ENCODE data around the gene HBP1. TPM values are rescaled to one million over a fixed set of nuclear protein-coding genes. Genes with fewer than 3 reads are reported as not detected.

The HBP1 gene
- total and polyA plus RNA-seq, 4 experiments from 2014 or later, result 71.6 to 116 (median 105) TPM

DNA sequence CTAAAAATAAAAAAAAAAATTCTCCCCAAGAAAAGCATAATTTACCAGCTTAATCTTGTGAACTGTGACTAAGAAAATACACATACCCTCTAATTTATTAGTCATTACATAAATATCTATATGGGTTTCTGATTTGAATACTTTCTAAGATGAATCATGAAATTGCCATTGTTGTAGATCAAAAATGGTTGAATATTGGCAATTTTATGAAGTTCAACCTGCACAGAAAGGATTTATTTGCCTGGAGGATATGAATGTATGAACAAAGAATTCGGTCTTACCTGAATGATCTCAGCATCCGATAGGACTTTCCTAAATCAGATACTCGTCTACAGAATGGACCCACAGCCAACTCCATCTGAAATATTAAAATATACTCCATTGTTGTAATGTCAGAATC is 61.5 kb downstream of the HBP1 start:
- Histone ChIP-seq H3K36me3 (ENCODE audit: insufficient read depth, low read length) (no peaks in the 10 kb centered on the region), H3K27ac (ENCODE audit: low read depth, low read length) (no peak overlapping the region), H3K4me1 (ENCODE audit: insufficient read depth, low read length) (no peaks in the 10 kb centered on the region), H3K27me3 (ENCODE audit: insufficient read depth, low read length) (no peaks in the 10 kb centered on the region), H3K9me3 (ENCODE audit: control insufficient read depth in 1 of 2, low read length in 2 of 2) (no peaks in the 10 kb centered on the region), H3K4me3 (ENCODE audit: low read length in 2 of 2) (no peak overlapping the region)
- Mint-ChIP-seq H3K27ac (no peak overlapping the region), H3K4me1 (no peaks in the 10 kb centered on the region), H3K27me3 (no peaks in the 10 kb centered on the region), H3K36me3 (peaks cover 19 to 44% of the 10 kb centered on the region in 2 donors), H3K4me3 (no peak overlapping the region), H3K9me3 (no peaks in the 10 kb centered on the region)
- intact Hi-C loops (cut with micrococcal nuclease), result no loop called here
- ChIA-PET CTCF (ENCODE audit: partially characterized antibody) (interaction anchor here (0.6 kb wide), 1 partner anchor 36 kb away, joined by 3 read pairs; no protein-coding TSS in a partner anchor), POLR2A (ENCODE audit: partially characterized antibody) (no interaction called here)
- DNase-seq, result no peak

DNA sequence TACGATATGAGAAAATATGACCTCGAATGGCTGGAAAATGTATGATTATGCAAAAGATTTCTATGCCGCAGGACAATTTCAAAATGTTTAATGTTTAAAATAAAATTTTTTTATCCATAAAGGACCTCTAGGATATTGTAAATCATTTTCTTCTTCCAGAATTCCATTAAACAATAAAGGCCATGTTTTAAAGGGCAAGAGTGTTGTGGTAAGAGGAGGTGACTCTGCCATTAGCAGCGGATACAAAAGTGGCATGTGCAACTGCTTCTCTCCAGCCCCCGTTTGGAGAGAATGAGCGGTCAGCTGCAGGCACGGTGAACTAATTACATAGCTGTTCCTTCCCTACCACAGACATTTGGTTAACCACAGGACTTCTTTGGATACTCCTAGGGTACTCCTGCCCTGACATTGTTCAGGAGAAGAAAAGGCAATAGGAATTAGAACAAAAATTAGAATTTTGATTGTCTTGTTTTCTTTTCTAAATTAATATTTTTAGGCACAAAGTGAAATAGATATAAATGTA is 63.8 kb downstream of the HBP1 start:
- peaks cover 28 to 48% of the 10 kb centered on the region in 2 donors for H3K36me3 Mint-ChIP-seq
- intact Hi-C loops (cut with micrococcal nuclease), result no loop called here
- no peaks in the 10 kb centered on the region for H3K9me3 Mint-ChIP-seq
- Histone ChIP-seq H3K27ac (ENCODE audit: low read depth, low read length) (no peak overlapping the region), H3K4me1 (ENCODE audit: insufficient read depth, low read length) (no peaks in the 10 kb centered on the region), H3K4me3 (ENCODE audit: low read length in 2 of 2) (no peak overlapping the region), H3K9me3 (ENCODE audit: control insufficient read depth in 1 of 2, low read length in 2 of 2) (no peaks in the 10 kb centered on the region), H3K36me3 (ENCODE audit: insufficient read depth, low read length) (no peaks in the 10 kb centered on the region), H3K27me3 (ENCODE audit: insufficient read depth, low read length) (no peaks in the 10 kb centered on the region)
- CTCF ChIA-PET (ENCODE audit: partially characterized antibody), result no interaction called here
- no peak overlapping the region for H3K4me3 Mint-ChIP-seq
- DNase-seq, result no peak
- no peaks in the 10 kb centered on the region for H3K4me1 Mint-ChIP-seq
- POLR2A ChIA-PET (ENCODE audit: partially characterized antibody), result no interaction called here
- H3K27me3 Mint-ChIP-seq, result no peaks in the 10 kb centered on the region
- no peak overlapping the region for H3K27ac Mint-ChIP-seq

DNA sequence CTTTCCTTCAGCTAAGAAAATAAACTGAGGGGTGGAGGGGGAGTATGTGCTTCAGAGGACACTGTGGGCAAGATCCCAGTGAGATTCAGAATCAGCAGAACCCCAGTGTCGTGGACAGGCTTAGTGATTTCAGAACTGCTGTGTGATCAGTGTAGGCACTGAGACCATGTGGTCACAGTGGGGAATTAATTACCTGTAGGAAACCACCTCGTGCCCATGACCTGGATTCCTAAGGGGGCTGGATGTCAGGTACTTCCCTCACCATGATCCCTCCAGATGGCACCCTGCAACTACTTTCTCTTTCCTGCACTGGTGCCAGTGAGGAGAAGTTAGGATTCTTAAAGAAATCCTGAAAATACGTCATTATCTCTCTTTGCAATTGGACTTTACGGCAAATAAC is 64.4 kb downstream of the HBP1 start:
- H3K36me3 Mint-ChIP-seq, result peaks cover 28 to 51% of the 10 kb centered on the region in 2 donors

GRCh38 chr7:107233981-107234380 is 65.2 kb downstream of the HBP1 start:
- H3K4me3 Mint-ChIP-seq, result no peak overlapping the region
- Histone ChIP-seq H3K4me3 (ENCODE audit: low read length in 2 of 2) (no peak overlapping the region), H3K27me3 (ENCODE audit: insufficient read depth, low read length) (no peaks in the 10 kb centered on the region), H3K36me3 (ENCODE audit: insufficient read depth, low read length) (no peaks in the 10 kb centered on the region), H3K9me3 (ENCODE audit: control insufficient read depth in 1 of 2, low read length in 2 of 2) (no peaks in the 10 kb centered on the region), H3K27ac (ENCODE audit: low read depth, low read length) (no peak overlapping the region), H3K4me1 (ENCODE audit: insufficient read depth, low read length) (no peaks in the 10 kb centered on the region)
- no peaks in the 10 kb centered on the region for H3K27me3 Mint-ChIP-seq
- intact Hi-C loops (cut with micrococcal nuclease), result no loop called here
- H3K27ac Mint-ChIP-seq, result no peak overlapping the region
- H3K4me1 Mint-ChIP-seq, result no peaks in the 10 kb centered on the region
- no peaks in the 10 kb centered on the region for H3K9me3 Mint-ChIP-seq
- POLR2A ChIA-PET (ENCODE audit: partially characterized antibody), result no interaction called here
- DNase-seq, result no peak
- H3K36me3 Mint-ChIP-seq, result peaks cover 22 to 48% of the 10 kb centered on the region in 2 donors
- CTCF ChIA-PET (ENCODE audit: partially characterized antibody), result no interaction called here

More for the DNA sequence above, 64.4 kb downstream of the HBP1 start:
- Histone ChIP-seq H3K4me3 (ENCODE audit: low read length in 2 of 2) (no peak overlapping the region), H3K4me1 (ENCODE audit: insufficient read depth, low read length) (no peaks in the 10 kb centered on the region), H3K9me3 (ENCODE audit: control insufficient read depth in 1 of 2, low read length in 2 of 2) (no peaks in the 10 kb centered on the region), H3K27me3 (ENCODE audit: insufficient read depth, low read length) (no peaks in the 10 kb centered on the region), H3K36me3 (ENCODE audit: insufficient read depth, low read length) (no peaks in the 10 kb centered on the region), H3K27ac (ENCODE audit: low read depth, low read length) (no peak overlapping the region)
- DNase-seq, result no peak
- intact Hi-C loops (cut with micrococcal nuclease), result no loop called here
- no peaks in the 10 kb centered on the region for H3K4me1 Mint-ChIP-seq
- H3K27ac Mint-ChIP-seq, result peak overlapping the region in 1 of 7 donors; percentile 3
- CTCF ChIA-PET (ENCODE audit: partially characterized antibody), result no interaction called here
- H3K4me3 Mint-ChIP-seq, result no peak overlapping the region
- POLR2A ChIA-PET (ENCODE audit: partially characterized antibody), result no interaction called here
- no peaks in the 10 kb centered on the region for H3K27me3 Mint-ChIP-seq
- H3K9me3 Mint-ChIP-seq, result no peaks in the 10 kb centered on the region

- H3K36me3 ChIP-seq (ENCODE audit: insufficient read depth, low read length), result no peaks in the 10 kb centered on the region
- no peak overlapping the region for H3K27ac Mint-ChIP-seq
- ChIA-PET POLR2A (ENCODE audit: partially characterized antibody) (no interaction called here), CTCF (ENCODE audit: partially characterized antibody) (no interaction called here)
- no peak for DNase-seq
- no peaks in the 10 kb centered on the region for H3K4me1 Mint-ChIP-seq
- H3K27me3 Mint-ChIP-seq, result no peaks in the 10 kb centered on the region
- H3K4me3 ChIP-seq (ENCODE audit: low read length in 2 of 2), result no peak overlapping the region
- no peaks in the 10 kb centered on the region for H3K9me3 ChIP-seq (ENCODE audit: control insufficient read depth in 1 of 2, low read length in 2 of 2)
- H3K27me3 ChIP-seq (ENCODE audit: insufficient read depth, low read length), result no peaks in the 10 kb centered on the region
- no peaks in the 10 kb centered on the region for H3K4me1 ChIP-seq (ENCODE audit: insufficient read depth, low read length)
- peaks cover 19 to 45% of the 10 kb centered on the region in 2 donors for H3K36me3 Mint-ChIP-seq
- no peak overlapping the region for H3K27ac ChIP-seq (ENCODE audit: low read depth, low read length)
- no peak overlapping the region for H3K4me3 Mint-ChIP-seq
- intact Hi-C loops (cut with micrococcal nuclease), result no loop called here
- no peaks in the 10 kb centered on the region for H3K9me3 Mint-ChIP-seq
Measured at GRCh38 chr7:107234436-107234835, 65.6 kb downstream of the HBP1 start.

DNA sequence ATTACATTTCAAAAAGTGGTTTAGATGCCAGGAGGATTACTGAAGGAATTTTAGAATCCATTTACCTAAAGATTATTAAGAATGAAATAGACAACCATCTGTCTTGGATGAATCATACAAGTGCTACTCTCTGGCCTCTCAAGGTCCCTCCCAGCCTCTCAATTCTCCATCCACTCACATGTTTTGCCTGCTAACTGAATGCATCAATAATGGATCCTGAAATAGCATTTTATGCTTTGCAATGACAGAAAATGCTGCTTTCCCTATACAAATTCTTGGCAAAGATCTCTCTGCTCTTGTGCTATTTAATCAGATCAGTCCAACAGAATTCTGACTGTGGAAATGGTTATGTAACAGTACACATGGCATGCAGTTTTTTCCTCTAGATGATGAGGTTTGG is 68.1 kb downstream of the HBP1 start:
- no peaks in the 10 kb centered on the region for H3K4me1 Mint-ChIP-seq
- no peaks in the 10 kb centered on the region for H3K4me1 ChIP-seq (ENCODE audit: insufficient read depth, low read length)
- ChIA-PET POLR2A (ENCODE audit: partially characterized antibody) (no interaction called here), CTCF (ENCODE audit: partially characterized antibody) (no interaction called here)
- H3K36me3 Mint-ChIP-seq, result peaks cover 19 to 41% of the 10 kb centered on the region in 2 donors
- H3K9me3 ChIP-seq (ENCODE audit: control insufficient read depth in 1 of 2, low read length in 2 of 2), result no peaks in the 10 kb centered on the region
- H3K27ac ChIP-seq (ENCODE audit: low read depth, low read length), result no peak overlapping the region
- H3K4me3 ChIP-seq (ENCODE audit: low read length in 2 of 2), result no peak overlapping the region
- H3K4me3 Mint-ChIP-seq, result no peak overlapping the region
- no peaks in the 10 kb centered on the region for H3K27me3 ChIP-seq (ENCODE audit: insufficient read depth, low read length)
- H3K27ac Mint-ChIP-seq, result no peak overlapping the region
- H3K9me3 Mint-ChIP-seq, result no peaks in the 10 kb centered on the region
- H3K36me3 ChIP-seq (ENCODE audit: insufficient read depth, low read length), result no peaks in the 10 kb centered on the region
- intact Hi-C loops (cut with micrococcal nuclease), result no loop called here
- H3K27me3 Mint-ChIP-seq, result no peaks in the 10 kb centered on the region
- no peak for DNase-seq

- no peak overlapping the region for H3K27ac ChIP-seq (ENCODE audit: low read depth, low read length)
- H3K36me3 Mint-ChIP-seq, result peaks cover 19 to 45% of the 10 kb centered on the region in 2 donors
Measured at GRCh38 chr7:107237451-107237850, 68.6 kb downstream of the HBP1 start.

DNA sequence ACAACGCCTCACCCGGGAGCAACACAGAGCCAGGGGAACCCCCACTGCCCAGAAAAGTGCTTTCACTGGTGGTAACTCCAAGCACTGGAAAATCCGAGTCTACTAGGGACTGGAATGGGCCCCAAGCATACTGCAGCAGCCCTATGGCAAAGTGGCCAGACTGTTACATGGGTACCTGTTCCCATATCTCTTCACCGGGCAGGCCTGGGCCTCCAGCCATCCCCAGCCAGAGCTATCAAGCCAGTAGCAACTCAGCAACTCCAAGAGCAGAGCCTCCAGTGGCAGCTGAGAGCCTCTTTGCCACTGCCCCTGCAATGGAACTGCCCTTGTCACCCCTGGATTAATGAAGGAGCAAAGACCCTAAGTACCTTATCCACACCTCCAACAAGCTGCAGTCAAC is 73.5 kb downstream of the HBP1 start:
- peaks cover 0 to 3% (median 0%) of the 10 kb centered on the region in 4 donors for H3K4me1 Mint-ChIP-seq
- no peaks in the 10 kb centered on the region for H3K4me1 ChIP-seq (ENCODE audit: insufficient read depth, low read length)
- CTCF ChIA-PET (ENCODE audit: partially characterized antibody), result no interaction called here
- H3K4me3 ChIP-seq (ENCODE audit: low read length in 2 of 2), result no peak overlapping the region
- H3K9me3 Mint-ChIP-seq, result peaks cover 0 to 5% (median 0%) of the 10 kb centered on the region in 8 donors
- H3K27ac ChIP-seq (ENCODE audit: low read depth, low read length), result no peak overlapping the region
- no peak overlapping the region for H3K4me3 Mint-ChIP-seq
- H3K27ac Mint-ChIP-seq, result no peak overlapping the region
- peaks cover 54 to 60% of the 10 kb centered on the region in 2 donors for H3K36me3 Mint-ChIP-seq
- no peaks in the 10 kb centered on the region for H3K27me3 ChIP-seq (ENCODE audit: insufficient read depth, low read length)
- intact Hi-C loops (cut with micrococcal nuclease), result no loop called here
- peak in 1 of 5 donors; percentile 30 for DNase-seq
- H3K9me3 ChIP-seq (ENCODE audit: control insufficient read depth in 1 of 2, low read length in 2 of 2), result no peaks in the 10 kb centered on the region
- H3K36me3 ChIP-seq (ENCODE audit: insufficient read depth, low read length), result no peaks in the 10 kb centered on the region
- H3K27me3 Mint-ChIP-seq, result no peaks in the 10 kb centered on the region
- POLR2A ChIA-PET (ENCODE audit: partially characterized antibody), result no interaction called here

More at GRCh38 chr7:107237451-107237850, 68.6 kb downstream of the HBP1 start:
- ChIA-PET POLR2A (ENCODE audit: partially characterized antibody) (no interaction called here), CTCF (ENCODE audit: partially characterized antibody) (no interaction called here)
- no peak overlapping the region for H3K27ac Mint-ChIP-seq
- H3K9me3 Mint-ChIP-seq, result no peaks in the 10 kb centered on the region
- Histone ChIP-seq H3K4me1 (ENCODE audit: insufficient read depth, low read length) (no peaks in the 10 kb centered on the region), H3K9me3 (ENCODE audit: control insufficient read depth in 1 of 2, low read length in 2 of 2) (no peaks in the 10 kb centered on the region), H3K4me3 (ENCODE audit: low read length in 2 of 2) (no peak overlapping the region), H3K36me3 (ENCODE audit: insufficient read depth, low read length) (no peaks in the 10 kb centered on the region), H3K27me3 (ENCODE audit: insufficient read depth, low read length) (no peaks in the 10 kb centered on the region)
- DNase-seq, result no peak
- no peak overlapping the region for H3K4me3 Mint-ChIP-seq
- H3K4me1 Mint-ChIP-seq, result no peaks in the 10 kb centered on the region
- no peaks in the 10 kb centered on the region for H3K27me3 Mint-ChIP-seq
- intact Hi-C loops (cut with micrococcal nuclease), result no loop called here
